Liver (tissue), 9 donors: ENCODE measurements around the gene MCTP1. TPM values are rescaled to one million over a fixed set of nuclear protein-coding genes. Genes with fewer than 3 reads are reported as not detected.

Source experiments
- DNase-seq: peaks from one replicate; pipeline ENCODE4 v3.0.0-alpha.2; 2017; ENCODE audit warnings: low spot score
- H3K27ac ChIP-seq, 2 donors: one replicate each; pipeline ENCODE4 v1.7.0; 2013; ENCODE audit warnings: inconsistent platforms in 2 of 2, low read length in 2 of 2, control low read depth in 1 of 2, low read depth in 1 of 2, mild to moderate bottlenecking in 1 of 2
- H3K27me3 ChIP-seq, 4 donors: one replicate each; pipeline versions ENCODE4 v1.6.1 to v1.7.0; 2013; ENCODE audit warnings: low read length in 3 of 4, inconsistent platforms in 1 of 4, mild to moderate bottlenecking in 1 of 4, moderate library complexity in 1 of 4; ENCODE audit not compliant: control insufficient read depth in 4 of 4, insufficient read depth in 4 of 4
- H3K36me3 ChIP-seq, 4 donors: one replicate each; pipeline versions ENCODE4 v1.6.1 to v1.7.0; 2013; ENCODE audit warnings: low read length in 3 of 4, mild to moderate bottlenecking in 3 of 4, low read depth in 1 of 4, moderate library complexity in 1 of 4; ENCODE audit not compliant: control insufficient read depth in 4 of 4, insufficient read depth in 3 of 4
- H3K4me1 ChIP-seq, 4 donors: one replicate each; pipeline versions ENCODE4 v1.6.1 to v1.7.0; 2013; ENCODE audit warnings: low read length in 3 of 4, mild to moderate bottlenecking in 3 of 4, moderate library complexity in 1 of 4; ENCODE audit not compliant: control insufficient read depth in 4 of 4, insufficient read depth in 4 of 4
- H3K4me3 ChIP-seq, 3 donors: one replicate each; pipeline versions ENCODE4 v1.6.1 to v1.7.0; 2013; ENCODE audit warnings: low read length in 3 of 3, control low read depth in 1 of 3, low read depth in 1 of 3, mild to moderate bottlenecking in 1 of 3
- H3K9ac ChIP-seq, 2 donors: one replicate each; pipeline ENCODE4 v1.7.0; 2013; ENCODE audit warnings: low read length in 2 of 2, mild to moderate bottlenecking in 2 of 2, moderate library complexity in 2 of 2, control low read depth in 1 of 2, low read depth in 1 of 2
- H3K9me3 ChIP-seq, 4 donors: one replicate each; pipeline versions ENCODE4 v1.6.1 to v1.7.0; 2013; ENCODE audit warnings: low read length in 3 of 4; ENCODE audit not compliant: control insufficient read depth in 4 of 4
- EGR1 ChIP-seq, 2 donors: IDR thresholded peaks; 2 replicates each; pipeline ENCODE4 v1.6.1; 2016 to 2018; ENCODE audit warnings: antibody characterized with exemption in 2 of 2, low read depth in 2 of 2
- FOXA1 ChIP-seq: IDR thresholded peaks from 2 replicates; pipeline ENCODE4 v1.6.1; 2016; ENCODE audit warnings: antibody characterized with exemption
- FOXA2 ChIP-seq: IDR thresholded peaks from 2 replicates; pipeline ENCODE4 v1.6.1; 2016; ENCODE audit warnings: antibody characterized with exemption
- GABPA ChIP-seq, 2 donors: IDR thresholded peaks in 1 of 2; conservative IDR thresholded peaks in 1 of 2; 2 replicates each; pipeline ENCODE4 v1.6.1; 2016; ENCODE audit warnings: antibody characterized with exemption in 2 of 2, mild to moderate bottlenecking in 1 of 2, moderate library complexity in 1 of 2
- HNF4A ChIP-seq, 2 donors: conservative IDR thresholded peaks; 2 replicates each; pipeline ENCODE4 v1.6.1; 2016; ENCODE audit warnings: antibody characterized with exemption in 2 of 2, mild to moderate bottlenecking in 2 of 2
- HNF4G ChIP-seq: IDR thresholded peaks from 2 replicates; pipeline ENCODE4 v1.6.1; 2016; ENCODE audit warnings: antibody characterized with exemption
- JUND ChIP-seq, 2 donors: IDR thresholded peaks; 2 replicates each; pipeline ENCODE4 v1.6.1; 2016; ENCODE audit warnings: antibody characterized with exemption in 2 of 2
- NR2F2 ChIP-seq: IDR thresholded peaks from 2 replicates; pipeline ENCODE4 v1.6.1; 2016; ENCODE audit warnings: antibody characterized with exemption
- RAD21 ChIP-seq, 2 donors: IDR thresholded peaks; 2 replicates each; pipeline ENCODE4 v1.6.1; 2016; ENCODE audit warnings: antibody characterized with exemption in 2 of 2, mild to moderate bottlenecking in 2 of 2
- RXRA ChIP-seq, 2 donors: IDR thresholded peaks; 2 replicates each; pipeline ENCODE4 v1.6.1; 2017 to 2018; ENCODE audit warnings: antibody characterized with exemption in 2 of 2, mild to moderate bottlenecking in 1 of 2
- SP1 ChIP-seq: IDR thresholded peaks from 2 replicates; pipeline ENCODE4 v1.6.1; 2018; ENCODE audit warnings: antibody characterized with exemption, mild to moderate bottlenecking
- TAF1 ChIP-seq: conservative IDR thresholded peaks from 2 replicates; pipeline ENCODE4 v1.6.1; 2016; ENCODE audit warnings: antibody characterized with exemption, mild to moderate bottlenecking
- WGBS: extraction: QIAGEN DNeasy Blood & Tissue Kit; methylation state at CpG from one replicate; pipeline ENCODE4 v1.1.7; 2013; 5-methylcytosine and 5-hydroxymethylcytosine counted together
- polyA plus RNA-seq, 2 donors: library from polyadenylated mRNA; stranded (reverse) in 1 of 2; unstranded in 1 of 2; fragments of 200-250 nt in 1 of 2; fragments of >200 nt in 1 of 2; fragmentation: Nextera tagmentation in 1 of 2; extraction: Ambion mirVana in 1 of 2; gene quantifications; one replicate each; pipeline versions ENCODE4 v1.2.1 to v1.2.3, GENCODE V29; 2013 to 2015
- total RNA-seq, 2 donors: library from RNA; depleted of rRNA; stranded (reverse); fragments of >200 nt; gene quantifications; one replicate each; pipeline ENCODE4 v1.2.3, GENCODE V29; 2014
- TF ChIP-seq, protein P1 (sequence below): IDR thresholded peaks from 2 replicates; pipeline ENCODE4 v1.6.1; 2016; ENCODE audit warnings: antibody characterized with exemption
- TF ChIP-seq, protein P2 (sequence below): fragments of 150-350 bp; IDR thresholded peaks from 2 replicates; pipeline ENCODE4 v1.5.1; 2017; ENCODE audit warnings: improper control_type of control experiment, low read depth, low read length; ENCODE audit not compliant: missing input control
- TF ChIP-seq, protein P3 (sequence below): IDR thresholded peaks from 2 replicates; pipeline ENCODE4 v1.6.1; 2016; ENCODE audit warnings: antibody characterized with exemption, mild to moderate bottlenecking
- TF ChIP-seq, protein P4 (sequence below): IDR thresholded peaks from 2 replicates; pipeline ENCODE4 v1.6.1; 2016; ENCODE audit warnings: antibody characterized with exemption
- donor health status: healthy.
- donor health status: healthy.
- donor health status: healthy.
- donor health status: healthy.
- donor health status: healthy.

The MCTP1 gene
- total and polyA plus RNA-seq, 4 donors: 0.67 to 7.6 (median 4.3) TPM

DNA sequence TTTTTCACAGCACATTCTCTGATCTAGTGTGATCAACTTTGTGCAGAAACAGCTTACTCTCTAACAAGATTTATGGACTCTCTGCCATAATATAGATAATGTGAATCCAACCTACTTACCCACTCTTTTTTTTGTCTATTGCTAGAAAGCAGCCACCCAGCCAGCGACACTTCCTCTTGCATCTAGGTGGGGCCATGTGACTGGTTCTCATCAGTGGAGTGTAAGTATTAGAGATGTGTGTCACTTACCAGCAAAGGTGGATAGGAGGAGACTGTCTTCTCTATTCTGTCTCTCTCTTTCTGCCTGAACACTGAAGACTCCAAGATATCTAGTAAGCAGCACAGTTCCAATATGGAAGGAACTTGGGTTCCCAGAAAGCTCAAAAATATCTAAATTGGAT, 174.8 kb downstream of the MCTP1 start:
- TF ChIP-seq, protein P1, sequence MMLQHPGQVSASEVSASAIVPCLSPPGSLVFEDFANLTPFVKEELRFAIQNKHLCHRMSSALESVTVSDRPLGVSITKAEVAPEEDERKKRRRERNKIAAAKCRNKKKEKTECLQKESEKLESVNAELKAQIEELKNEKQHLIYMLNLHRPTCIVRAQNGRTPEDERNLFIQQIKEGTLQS: no peak
- TF ChIP-seq RXRA (IDR thresholded peaks at IDR 0.05) (no peak), TAF1 (no peak), FOXA1 (no peak), HNF4A (conservative IDR thresholded peaks at IDR 0.05) (no peak), JUND (IDR thresholded peaks at IDR 0.05) (no peak), RAD21 (IDR thresholded peaks at IDR 0.05) (no peak), EGR1 (IDR thresholded peaks at IDR 0.05; ENCODE audit: low read depth in 2 of 2) (no peak), SP1 (no peak), NR2F2 (no peak), FOXA2 (no peak), GABPA (IDR thresholded peaks at IDR 0.05 in 1 of 2, conservative IDR thresholded peaks at IDR 0.05 in 1 of 2) (no peak), HNF4G (no peak)
- TF ChIP-seq, protein P2, sequence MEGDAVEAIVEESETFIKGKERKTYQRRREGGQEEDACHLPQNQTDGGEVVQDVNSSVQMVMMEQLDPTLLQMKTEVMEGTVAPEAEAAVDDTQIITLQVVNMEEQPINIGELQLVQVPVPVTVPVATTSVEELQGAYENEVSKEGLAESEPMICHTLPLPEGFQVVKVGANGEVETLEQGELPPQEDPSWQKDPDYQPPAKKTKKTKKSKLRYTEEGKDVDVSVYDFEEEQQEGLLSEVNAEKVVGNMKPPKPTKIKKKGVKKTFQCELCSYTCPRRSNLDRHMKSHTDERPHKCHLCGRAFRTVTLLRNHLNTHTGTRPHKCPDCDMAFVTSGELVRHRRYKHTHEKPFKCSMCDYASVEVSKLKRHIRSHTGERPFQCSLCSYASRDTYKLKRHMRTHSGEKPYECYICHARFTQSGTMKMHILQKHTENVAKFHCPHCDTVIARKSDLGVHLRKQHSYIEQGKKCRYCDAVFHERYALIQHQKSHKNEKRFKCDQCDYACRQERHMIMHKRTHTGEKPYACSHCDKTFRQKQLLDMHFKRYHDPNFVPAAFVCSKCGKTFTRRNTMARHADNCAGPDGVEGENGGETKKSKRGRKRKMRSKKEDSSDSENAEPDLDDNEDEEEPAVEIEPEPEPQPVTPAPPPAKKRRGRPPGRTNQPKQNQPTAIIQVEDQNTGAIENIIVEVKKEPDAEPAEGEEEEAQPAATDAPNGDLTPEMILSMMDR: no peak
- TF ChIP-seq, protein P3, sequence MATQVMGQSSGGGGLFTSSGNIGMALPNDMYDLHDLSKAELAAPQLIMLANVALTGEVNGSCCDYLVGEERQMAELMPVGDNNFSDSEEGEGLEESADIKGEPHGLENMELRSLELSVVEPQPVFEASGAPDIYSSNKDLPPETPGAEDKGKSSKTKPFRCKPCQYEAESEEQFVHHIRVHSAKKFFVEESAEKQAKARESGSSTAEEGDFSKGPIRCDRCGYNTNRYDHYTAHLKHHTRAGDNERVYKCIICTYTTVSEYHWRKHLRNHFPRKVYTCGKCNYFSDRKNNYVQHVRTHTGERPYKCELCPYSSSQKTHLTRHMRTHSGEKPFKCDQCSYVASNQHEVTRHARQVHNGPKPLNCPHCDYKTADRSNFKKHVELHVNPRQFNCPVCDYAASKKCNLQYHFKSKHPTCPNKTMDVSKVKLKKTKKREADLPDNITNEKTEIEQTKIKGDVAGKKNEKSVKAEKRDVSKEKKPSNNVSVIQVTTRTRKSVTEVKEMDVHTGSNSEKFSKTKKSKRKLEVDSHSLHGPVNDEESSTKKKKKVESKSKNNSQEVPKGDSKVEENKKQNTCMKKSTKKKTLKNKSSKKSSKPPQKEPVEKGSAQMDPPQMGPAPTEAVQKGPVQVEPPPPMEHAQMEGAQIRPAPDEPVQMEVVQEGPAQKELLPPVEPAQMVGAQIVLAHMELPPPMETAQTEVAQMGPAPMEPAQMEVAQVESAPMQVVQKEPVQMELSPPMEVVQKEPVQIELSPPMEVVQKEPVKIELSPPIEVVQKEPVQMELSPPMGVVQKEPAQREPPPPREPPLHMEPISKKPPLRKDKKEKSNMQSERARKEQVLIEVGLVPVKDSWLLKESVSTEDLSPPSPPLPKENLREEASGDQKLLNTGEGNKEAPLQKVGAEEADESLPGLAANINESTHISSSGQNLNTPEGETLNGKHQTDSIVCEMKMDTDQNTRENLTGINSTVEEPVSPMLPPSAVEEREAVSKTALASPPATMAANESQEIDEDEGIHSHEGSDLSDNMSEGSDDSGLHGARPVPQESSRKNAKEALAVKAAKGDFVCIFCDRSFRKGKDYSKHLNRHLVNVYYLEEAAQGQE: no peak
- TF ChIP-seq, protein P4, sequence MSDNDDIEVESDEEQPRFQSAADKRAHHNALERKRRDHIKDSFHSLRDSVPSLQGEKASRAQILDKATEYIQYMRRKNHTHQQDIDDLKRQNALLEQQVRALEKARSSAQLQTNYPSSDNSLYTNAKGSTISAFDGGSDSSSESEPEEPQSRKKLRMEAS: no peak
- Histone ChIP-seq H3K4me3 (no peak overlapping the region), H3K4me1 (no peaks in the 10 kb centered on the region), H3K27me3 (peaks cover 0 to 3% (median 0%) of the 10 kb centered on the region in 4 donors), H3K9ac (no peak overlapping the region), H3K27ac (no peak overlapping the region), H3K36me3 (no peaks in the 10 kb centered on the region), H3K9me3 (no peaks in the 10 kb centered on the region)
- WGBS: 58% methylated on average over 1 of the region's 1 CpG
- no peak for DNase-seq

DNA sequence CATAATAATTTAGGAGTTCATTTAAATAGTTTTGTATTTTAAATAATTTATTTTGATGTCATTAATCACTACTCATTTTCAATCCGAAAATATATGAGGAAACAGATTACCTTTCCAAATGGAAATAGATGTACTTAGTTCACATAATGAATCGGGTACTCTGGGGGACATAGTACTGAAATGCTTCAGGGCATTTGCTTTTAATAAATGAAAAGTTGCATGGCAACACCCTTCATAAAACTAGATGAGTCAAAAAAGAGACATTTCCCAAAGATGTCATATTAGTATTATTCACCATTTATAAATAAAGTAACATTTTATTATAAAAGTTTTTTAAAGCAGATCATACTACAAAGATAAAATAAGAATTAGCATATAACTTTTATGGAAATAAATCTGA, 177.8 kb downstream of the MCTP1 start:
- H3K27ac ChIP-seq: no peak overlapping the region
- no peak overlapping the region for H3K4me3 ChIP-seq
- no peaks in the 10 kb centered on the region for H3K4me1 ChIP-seq
- no peaks in the 10 kb centered on the region for H3K9me3 ChIP-seq
- no peak overlapping the region for H3K9ac ChIP-seq
- no peak for DNase-seq
- H3K27me3 ChIP-seq: peaks cover 0 to 3% (median 0%) of the 10 kb centered on the region in 4 donors
- no peaks in the 10 kb centered on the region for H3K36me3 ChIP-seq
- WGBS: 75% methylated on average over 2 of the region's 2 CpGs
- no peak for TF ChIP-seq RXRA (IDR thresholded peaks at IDR 0.05)
- TF ChIP-seq FOXA1: no peak
- TF ChIP-seq, protein P4: no peak
- TF ChIP-seq EGR1 (IDR thresholded peaks at IDR 0.05; ENCODE audit: low read depth in 2 of 2): no peak
- TF ChIP-seq, protein P1: no peak
- no peak for TF ChIP-seq SP1
- TF ChIP-seq HNF4G: no peak
